ENCODE measurements around the gene HYDIN.

- TF ChIP-seq, protein P1, sequence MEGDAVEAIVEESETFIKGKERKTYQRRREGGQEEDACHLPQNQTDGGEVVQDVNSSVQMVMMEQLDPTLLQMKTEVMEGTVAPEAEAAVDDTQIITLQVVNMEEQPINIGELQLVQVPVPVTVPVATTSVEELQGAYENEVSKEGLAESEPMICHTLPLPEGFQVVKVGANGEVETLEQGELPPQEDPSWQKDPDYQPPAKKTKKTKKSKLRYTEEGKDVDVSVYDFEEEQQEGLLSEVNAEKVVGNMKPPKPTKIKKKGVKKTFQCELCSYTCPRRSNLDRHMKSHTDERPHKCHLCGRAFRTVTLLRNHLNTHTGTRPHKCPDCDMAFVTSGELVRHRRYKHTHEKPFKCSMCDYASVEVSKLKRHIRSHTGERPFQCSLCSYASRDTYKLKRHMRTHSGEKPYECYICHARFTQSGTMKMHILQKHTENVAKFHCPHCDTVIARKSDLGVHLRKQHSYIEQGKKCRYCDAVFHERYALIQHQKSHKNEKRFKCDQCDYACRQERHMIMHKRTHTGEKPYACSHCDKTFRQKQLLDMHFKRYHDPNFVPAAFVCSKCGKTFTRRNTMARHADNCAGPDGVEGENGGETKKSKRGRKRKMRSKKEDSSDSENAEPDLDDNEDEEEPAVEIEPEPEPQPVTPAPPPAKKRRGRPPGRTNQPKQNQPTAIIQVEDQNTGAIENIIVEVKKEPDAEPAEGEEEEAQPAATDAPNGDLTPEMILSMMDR (IDR thresholded peaks at IDR 0.05; ENCODE audit: low read depth, low read length, missing input control): no peak
- no peak for TF ChIP-seq TAF1 (conservative IDR thresholded peaks at IDR 0.05)
Measured at GRCh38 chr16:71250461-71251235, 20.1 kb upstream of the HYDIN start.

Measured in liver (tissue), 3 donors.